GM19238 (cell line): ENCODE measurements around the gene CA5B.
A peak's percentile ranks its signal among the peaks of the same experiment; 100 is the strongest.
"Not testable (repeated sequence)": the region's sequence is repeated elsewhere in the genome, so short reads cannot be mapped to it uniquely, and the experiment has no call there.

Source experiments
- DNase-seq: peaks from one replicate; pipeline ENCODE4 v3.0.0; 2011; ENCODE audit warnings: low spot score; ENCODE audit not compliant: insufficient read length

CA5B gene, protein sequence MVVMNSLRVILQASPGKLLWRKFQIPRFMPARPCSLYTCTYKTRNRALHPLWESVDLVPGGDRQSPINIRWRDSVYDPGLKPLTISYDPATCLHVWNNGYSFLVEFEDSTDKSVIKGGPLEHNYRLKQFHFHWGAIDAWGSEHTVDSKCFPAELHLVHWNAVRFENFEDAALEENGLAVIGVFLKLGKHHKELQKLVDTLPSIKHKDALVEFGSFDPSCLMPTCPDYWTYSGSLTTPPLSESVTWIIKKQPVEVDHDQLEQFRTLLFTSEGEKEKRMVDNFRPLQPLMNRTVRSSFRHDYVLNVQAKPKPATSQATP

DNA sequence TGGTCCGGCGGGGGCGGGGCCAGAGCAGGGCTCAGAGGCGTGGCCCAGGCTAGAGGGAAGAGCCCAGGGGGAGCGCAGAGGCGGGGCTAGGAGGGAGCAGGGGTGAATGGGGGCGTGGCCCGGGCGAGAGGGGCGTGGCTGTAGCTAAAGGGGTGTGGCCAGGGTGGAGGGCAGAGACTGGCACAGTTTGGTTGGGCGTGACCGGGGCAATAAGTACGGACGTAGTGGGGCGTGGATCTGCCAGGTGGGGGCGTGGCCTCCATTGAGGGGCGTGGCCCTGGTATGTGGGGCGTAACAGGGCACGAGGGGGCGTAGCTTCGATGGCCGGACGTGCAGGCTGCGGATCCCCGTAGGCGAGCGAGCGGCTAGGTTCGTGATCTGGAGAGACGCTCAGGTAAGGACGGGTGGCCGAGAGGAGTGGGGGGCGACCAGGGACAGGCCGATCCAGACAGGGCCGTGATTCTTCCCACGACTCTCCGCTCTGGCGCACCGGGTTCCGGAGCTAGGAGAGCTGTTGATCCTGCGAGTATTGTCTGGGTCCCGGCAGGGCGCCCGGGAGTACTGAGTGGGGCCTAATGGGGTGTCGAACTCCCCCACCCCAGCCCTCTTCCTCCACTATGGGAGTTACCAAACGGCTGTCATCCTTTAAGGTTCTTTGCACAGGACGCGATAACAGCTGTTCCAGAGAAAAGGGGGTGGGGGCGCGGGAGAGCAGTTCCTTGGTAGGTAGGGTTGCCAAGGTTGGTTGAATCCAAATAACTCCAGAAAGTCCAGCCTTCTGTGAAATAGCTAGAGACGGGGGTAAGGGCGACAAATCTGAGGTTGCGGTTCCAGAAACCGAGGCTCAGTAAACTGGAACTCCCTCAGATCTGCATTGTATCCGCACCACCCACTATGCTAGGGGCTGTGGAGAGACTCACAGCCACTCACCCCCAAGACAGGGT is at the start of gene CA5B:
Gene CA5B, plus strand, starts transcription at position 312 of the 944 bp plus-strand sequence. CDS start 11,754 bp downstream, outside the sequence.
- DNase-seq: peak; percentile 66

DNA sequence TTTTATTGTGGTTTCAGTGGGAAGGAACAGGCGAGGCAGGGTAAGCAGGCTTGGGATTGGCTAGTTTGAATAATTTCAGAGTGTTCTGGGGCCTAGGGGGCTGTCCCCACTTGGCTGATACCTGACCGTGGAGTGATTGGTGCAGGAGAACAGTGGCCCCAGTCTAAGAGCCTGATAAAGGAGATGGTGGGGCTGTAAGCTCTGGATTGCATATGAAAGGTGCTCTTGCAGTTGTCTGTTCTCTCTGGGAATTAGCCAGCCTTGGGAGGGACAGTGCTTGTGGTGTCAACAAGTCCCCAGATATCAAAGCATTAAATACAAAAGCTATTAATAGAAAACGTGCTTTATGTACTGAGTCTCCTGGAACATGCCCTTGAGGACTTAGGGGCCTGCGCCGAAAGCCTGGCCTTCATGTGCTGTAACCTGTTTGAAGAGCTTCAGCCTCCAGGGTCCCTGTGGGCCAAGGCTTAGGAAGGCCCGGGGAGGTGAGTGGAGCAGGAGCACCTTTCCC is 43.1 kb upstream of the CA5B start:
- DNase-seq: no peak

DNA sequence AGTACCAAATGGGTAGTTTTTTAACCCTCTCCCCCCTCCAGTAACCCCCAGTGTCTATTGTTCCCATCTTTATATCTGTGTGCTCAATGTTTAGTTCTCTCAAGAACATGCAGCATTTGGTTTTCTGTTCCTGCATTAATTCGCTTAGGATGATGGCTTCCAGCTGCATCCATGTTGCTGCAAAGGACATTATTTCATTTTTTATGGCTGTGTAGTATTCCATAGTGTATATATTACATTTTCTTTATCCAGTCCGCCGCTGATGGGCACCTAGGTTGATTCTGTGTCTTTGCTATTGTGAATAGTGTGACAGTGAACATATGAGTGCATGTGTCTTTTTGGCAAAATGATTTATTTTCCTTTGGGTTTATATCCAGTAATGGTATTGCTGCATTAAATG is 41.6 kb upstream of the CA5B start:
- no peak for DNase-seq

DNA sequence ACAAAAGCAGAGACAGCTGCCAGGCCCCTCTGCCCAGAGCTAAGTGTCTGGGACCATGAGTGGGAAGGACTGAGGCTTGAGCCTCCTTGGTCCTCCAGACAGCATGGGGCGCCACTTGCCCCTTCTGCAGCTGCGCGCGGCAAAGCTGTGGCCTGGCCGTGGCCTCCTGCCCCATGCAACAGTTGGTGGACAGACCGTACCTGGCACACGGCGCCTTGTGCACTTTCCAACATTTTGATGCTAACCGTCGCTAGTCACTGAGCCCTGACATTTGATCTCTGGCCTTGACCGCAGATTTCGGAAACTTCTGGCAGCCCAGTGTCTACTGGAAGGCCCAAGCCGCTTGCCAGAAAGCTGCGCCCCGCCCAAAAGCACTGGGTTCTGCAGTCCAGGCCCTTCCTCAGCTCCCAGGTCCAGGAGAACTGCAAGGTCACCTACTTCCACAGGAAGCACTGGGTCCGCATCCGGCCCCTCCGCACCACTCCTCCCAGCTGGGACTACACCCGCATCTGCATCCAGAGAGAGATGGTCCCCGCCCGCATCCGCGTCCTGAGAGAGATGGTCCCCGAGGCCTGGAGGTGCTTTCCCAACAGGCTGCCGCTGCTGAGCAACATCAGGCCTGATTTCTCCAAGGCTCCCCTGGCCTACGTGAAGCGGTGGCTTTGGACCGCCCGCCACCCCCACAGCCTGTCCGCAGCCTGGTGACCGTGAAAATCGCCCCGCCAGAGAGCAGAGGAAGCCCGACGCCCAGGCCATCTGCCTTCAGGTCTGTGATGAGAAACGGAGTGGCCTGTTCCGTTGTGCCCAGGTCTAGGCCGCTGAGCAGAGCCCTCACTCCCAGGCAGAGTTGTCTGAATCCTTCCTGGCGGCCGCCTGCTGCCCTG is 35.3 kb upstream of the CA5B start:
- no peak for DNase-seq

DNA sequence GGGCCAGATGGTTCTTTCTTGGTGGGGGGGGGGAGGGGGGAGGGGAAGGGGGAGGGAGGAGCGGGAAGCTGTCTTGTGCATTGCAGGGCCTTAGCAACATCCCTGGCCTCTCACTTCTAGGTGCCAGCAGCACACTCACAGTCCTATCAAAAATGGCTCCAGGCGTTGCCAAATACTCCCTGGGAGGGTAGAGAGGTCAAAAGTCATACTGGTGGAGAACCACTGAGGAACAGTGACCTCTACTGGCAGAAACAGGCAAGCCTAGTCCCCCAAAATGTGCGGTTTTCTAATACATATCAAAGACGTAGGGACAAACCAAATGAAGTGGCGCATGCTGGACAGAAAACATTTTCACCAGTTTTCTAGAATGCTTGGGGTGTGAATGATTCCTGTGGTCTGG is 34.3 kb upstream of the CA5B start:
- DNase-seq: not testable (repeated sequence)

DNA sequence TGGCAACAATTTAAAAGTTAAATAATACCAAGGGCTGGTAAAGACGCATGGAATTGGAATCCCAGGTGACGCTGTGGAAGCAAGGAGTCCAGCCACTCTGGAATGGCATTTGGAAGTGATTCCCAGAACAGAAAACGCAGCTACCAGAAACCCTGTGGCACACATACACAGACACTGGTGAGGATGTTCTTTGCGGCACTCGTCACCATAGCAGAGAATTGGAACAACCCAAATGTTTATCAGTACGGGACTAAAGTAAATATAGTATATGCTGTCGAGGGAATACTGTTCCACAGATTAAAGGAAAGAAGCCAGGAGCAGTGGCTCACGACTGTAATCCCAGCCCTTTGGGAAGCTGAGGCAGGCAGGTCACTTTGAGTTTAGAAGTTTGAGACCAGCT is 33.8 kb upstream of the CA5B start:
- DNase-seq: not testable (repeated sequence)

DNA sequence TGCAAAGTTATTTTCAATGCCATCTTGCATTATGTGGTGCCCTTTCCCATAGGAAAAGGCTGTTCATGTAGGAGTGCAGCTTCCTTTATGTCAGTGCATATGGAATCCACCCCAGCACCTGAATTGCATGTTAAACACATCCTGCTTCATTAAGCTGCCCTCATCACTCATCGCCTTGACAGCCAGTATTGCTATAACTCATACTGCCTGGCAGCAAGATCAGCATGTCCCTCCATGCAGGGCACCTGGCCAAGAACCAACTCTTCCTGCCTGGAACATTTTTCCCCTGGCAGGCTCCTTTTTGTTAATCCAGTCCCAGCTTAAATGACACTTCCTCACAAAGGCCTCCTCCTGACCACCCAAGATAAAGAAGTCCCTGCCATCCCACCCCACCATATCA is 23.5 kb upstream of the CA5B start:
- DNase-seq: no peak

DNA sequence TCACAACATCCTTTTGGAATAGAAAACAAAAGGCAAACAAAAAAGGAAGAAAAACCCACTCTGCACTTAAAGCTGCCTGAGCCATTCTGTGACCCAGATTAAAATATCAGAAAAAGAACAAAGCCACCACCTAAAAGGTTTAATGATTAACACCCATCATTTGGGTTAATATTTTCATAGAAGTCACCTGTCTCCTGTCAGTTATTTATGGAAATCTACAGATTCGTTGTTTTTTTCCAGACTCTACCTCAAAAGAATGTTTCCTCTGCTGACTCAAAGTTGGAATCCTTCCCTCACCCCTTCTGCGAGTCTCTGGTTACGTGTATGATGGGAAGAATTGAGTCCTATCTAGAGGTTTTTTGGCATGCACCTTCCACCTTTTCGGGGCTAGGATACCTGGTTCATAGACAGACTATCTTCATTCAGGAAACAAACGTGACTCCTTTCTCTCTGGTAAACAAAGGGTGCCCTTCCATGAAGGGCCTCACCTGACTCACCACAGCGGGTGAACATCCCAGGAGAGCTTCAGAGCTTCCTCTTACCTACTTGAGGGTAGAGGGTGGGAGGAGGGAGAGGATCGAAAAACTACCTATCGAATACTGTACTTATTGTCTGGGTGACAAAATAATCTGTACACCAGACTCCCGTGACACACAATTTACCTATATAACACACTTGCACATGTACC is 19.6 kb upstream of the CA5B start:
- no peak for DNase-seq

DNA sequence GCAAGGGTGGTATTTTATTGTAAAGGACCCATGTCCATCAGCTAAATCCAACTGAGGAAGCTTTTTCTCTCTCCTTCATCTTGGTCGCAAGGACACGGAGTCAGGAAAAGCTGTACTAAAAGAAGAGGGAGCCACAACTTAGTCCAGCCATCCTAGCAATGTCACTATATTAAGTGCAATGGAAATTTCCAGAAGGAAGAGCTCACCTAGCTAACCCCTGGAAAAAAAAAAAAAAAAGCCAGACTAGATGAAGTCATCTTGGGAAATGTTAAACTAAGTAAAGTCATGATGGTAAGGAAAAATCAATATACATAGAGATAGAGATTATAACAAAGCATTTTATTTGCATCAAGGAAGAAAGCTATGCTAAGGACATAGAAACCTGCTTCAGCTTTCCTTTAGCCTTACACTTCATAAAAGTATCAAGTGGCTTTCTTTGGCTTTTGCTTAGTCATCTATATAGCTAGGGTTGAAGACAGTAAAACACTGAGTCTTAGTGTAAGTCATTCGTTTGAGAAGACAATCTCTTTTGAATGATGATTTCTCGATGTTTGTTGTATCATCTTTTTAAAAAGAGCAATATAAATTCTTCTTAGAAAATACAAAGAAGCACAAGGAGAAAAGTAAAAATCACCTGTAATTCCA is 18.6 kb upstream of the CA5B start:
- DNase-seq: no peak

DNA sequence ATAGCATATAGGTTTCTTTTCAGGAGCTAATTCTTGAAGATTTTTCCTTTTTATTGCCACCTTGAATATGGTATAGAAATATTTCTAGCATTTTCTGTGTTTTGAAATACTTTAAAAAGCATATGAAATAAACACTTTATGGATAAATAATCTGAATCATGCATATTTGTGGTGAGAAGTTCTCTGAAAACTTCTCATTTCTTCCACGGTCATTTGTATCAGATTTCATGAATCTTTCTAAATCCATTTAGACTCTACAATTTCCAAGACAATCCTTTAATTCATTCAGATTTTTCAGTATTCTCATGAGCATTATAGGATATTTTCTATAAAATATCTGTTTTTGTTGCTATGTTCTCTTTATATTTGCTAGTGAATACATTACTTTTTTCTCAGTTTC is 16.2 kb upstream of the CA5B start:
- DNase-seq: no peak

DNA sequence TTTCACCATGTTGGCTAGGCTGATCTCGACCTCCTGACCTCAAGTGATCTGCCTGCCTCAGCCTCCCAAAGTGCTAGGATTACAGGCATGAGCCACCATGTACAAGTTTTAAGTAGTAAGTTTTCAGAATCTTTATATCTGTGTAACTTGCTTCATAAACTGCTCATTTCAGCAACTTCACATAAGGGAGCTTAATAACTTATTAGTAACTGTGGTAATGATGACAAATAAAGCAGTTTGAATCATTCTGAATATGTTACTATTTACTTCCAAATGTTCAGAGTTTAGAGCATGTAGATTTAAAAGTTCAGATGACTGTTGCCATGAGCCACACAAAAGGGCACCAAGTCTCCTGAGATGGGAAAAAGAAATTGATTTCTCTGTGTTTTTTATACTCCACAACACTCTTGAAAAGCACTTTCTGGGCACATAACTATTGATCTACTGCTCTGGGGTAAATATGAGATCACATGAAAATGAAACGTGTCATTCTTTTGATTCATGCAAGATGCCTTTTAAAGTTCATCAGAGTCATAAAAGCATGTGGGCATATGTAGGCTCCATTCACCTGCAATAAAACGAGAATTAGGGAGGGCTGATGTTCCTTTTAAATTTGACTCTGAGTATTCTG is 14.1 kb upstream of the CA5B start:
- no peak for DNase-seq

DNA sequence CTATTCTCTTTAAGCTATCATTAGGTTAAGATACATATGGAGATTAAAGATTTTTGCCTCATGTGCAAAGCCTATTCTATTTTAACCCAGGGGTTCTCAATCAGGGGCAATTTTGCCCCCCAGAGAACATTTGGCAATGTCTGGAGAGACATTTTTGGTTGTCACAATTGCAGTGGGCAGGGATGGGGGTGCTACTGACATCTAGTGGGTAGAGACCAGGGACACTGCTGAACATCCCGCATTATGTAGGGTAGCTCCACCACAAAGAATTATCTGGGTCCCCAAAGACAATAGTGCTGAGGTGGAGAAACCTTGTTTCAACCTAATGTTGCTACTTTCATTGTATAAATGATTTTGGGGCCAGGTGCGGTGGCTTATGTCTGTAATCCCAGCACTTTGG is 13.2 kb upstream of the CA5B start:
- DNase-seq: no peak

DNA sequence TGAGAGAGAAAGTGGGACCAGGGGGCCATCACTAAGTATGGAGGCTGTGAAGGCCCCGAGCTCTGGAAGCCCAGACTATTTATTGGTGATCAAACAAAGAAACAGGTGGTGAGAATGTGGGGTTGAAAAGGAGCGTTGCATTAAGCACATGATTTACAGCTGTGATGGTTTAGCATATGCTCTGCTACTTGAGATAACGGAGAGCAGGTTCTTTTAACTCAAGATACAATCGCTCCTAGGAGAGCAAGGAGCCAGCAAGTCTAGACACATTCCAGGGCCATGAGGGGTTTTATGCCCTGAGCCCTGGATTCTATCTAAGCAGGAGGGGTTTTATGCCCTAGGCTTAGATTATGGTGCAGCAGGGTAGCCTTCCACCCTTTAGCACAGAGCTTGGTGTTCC is 6.7 kb upstream of the CA5B start:
- DNase-seq: not testable (repeated sequence)

DNA sequence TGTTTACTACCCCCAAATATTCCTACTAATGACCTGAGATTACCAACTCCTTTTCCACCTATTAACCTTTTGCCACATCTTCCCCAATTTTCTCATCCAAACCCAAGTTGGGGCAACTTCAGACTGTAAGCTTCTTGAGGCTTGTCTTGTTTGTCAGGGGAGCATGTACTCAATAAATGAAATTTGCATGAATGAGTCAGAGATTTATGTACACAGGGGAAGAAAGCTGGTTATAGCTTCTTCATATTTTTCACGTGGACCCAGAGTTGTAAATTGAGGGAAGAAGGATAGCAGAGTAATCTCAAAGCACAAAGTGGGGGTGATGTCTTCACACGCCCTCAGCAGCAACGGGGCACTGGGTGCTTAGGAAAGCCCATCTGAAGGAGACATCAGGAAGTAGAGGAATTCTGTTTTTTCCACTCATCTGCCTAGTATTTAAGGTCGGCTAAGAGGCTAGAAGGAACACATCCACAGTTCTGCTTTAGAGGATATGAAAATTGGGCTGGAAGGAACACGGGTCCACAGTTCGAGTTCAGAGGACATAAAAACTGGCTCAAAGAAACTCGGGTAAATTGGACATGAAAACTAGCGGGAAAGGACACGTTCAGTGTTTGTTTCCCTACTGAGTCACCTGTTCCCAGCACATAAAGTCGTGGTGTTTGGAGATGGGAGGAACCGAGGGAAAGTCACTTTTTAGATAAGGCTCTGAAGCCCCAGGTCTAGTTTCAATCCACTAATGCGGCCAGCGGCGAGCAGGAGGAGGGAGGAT is 696 bp upstream of the CA5B start:
- DNase-seq: no peak

DNA sequence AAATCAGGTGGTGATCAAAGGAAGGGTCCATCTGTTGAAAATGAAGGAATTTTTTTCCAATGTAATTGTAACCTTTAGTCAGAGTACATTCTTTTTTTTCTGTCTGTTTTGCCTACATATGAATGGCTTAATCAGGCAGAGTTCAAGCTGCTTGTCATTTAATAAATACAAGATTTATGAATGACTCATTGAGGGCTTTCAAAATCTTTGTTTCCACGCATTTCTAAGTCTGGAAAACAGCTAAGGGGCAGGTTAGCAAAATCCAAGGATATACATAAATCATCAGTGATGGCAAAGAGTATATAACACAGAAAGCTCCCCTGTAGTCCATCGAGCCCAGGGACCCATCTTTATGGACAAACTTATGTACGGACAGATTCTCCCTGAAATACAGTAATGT is 1.8 kb downstream of the CA5B start:
- DNase-seq: no peak

DNA sequence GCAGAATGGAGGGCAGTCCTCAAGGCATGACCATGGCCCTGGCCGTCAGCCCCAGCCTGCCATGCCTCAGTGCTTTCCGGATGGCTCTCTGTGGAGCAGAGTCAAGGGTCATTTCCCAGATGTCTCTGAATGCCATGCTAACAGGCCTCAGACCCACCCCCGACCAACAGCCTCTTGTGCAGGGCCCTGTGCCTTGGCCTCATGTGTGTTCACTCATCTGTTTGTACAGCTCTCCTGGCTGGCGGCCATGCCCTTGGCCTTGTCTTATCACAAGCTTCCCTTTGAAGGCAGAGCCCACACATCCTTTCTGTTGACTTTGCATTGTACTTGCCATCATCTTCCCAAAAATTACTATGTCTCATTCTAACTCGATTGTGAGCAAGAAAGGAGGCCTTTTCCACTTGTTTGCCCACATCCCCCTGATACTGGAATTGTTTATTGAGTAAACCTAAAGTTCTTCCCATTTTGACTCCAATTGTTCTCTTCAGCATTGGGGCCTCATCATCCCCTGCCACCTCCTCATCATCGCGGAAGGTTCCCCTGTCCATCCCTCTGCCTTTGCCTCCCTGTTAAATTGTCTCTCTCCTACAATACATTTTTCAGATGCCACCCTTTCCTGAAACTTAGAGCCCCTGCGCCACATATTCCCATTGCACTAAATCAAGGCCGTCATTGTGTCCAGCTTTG is 6.3 kb downstream of the CA5B start:
- DNase-seq: no peak

DNA sequence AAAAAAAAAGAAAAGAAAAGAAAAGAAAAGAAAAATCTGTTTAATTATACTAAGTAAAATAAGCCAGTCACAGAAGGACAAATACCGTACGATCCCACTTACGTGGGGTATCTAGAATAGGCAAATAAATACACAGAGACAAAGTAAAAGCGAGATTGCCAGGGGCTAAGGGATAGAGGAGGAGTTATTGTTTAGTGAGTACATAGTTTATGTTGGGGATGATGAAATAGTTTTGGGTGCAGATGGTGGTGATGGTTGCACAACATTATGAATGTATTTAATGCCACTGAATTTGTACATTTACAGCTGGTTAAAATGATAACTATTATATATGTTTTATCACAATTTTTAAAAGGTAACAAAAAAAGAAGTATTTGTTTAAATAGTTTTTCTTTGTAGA is 7.1 kb downstream of the CA5B start:
- DNase-seq: no peak

DNA sequence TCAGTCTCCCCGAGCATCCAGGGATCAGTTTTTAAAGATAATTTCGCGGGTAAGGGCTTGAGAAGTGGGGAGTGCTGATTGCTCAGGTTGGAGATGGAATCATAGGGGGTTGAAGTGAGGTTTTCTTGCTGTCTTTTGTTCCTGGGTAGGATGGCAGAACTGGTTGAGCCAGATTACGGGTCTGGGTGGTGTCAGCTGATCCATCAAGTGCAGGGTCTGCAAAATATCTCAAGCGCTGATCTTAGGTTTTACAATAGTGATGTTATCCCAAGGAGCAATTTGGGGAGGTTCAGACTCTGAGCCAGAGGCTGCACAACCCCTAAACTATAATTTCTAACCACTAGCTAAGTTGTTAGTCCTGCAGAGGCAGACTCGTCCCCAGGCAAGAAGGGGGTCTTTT is 8.6 kb downstream of the CA5B start:
- not testable (repeated sequence) for DNase-seq
